SK-N-SH (cell line): Measurements from ENCODE around the gene THOC6. TPM values are rescaled to one million over a fixed set of nuclear protein-coding genes. Genes with fewer than 3 reads are reported as not detected.
A peak's percentile ranks its signal among the peaks of the same experiment; 100 is the strongest.

Experiments used
- CTCF ChIA-PET: fragments of 300-600, 350-600 bp; formaldehyde crosslinking; extraction: SDS; loops from one replicate; lab custom pipeline; 2021; lab: Yijun Ruan, JAX
- POLR2A ChIA-PET: fragments of 350-600 bp; sonication (Branson Sonifier 250); formaldehyde crosslinking; extraction: SDS; loops from one replicate; lab custom pipeline; 2020; ENCODE audit warnings: antibody characterized with exemption, inconsistent platforms; lab: Yijun Ruan, JAX
- DNase-seq: peaks from one replicate; pipeline ENCODE4 v3.0.0; 2012
- H2AFZ ChIP-seq: fragments of 200-600 bp; sonication (generic); 2 replicates; pipeline ENCODE4 v1.8.1; 2016; ENCODE audit warnings: antibody characterized with exemption, mild to moderate bottlenecking, low read depth
- H3F3A ChIP-seq: fragments of 200-600 bp; sonication (generic); replicated peaks from 2 replicates; pipeline ENCODE3; 2016; ENCODE audit warnings: antibody characterized with exemption, mild to moderate bottlenecking; ENCODE audit not compliant: insufficient read depth
- H3K27ac ChIP-seq, 2 experiments: fragments of 200-500 bp in 1 of 2; fragments of 200-600 bp in 1 of 2; sonication (Bioruptor generic) in 1 of 2; sonication (generic), shearing (Covaris generic) in 1 of 2; 2 replicates each; pipeline versions ENCODE4 v1.5.1 to v1.6.1; 2014 to 2016; ENCODE audit warnings: low read depth in 2 of 2, inconsistent platforms in 1 of 2, low read length in 1 of 2, mild to moderate bottlenecking in 1 of 2, mixed read lengths in 1 of 2
- H3K27me3 ChIP-seq: fragments of 200-600 bp; sonication (generic), shearing (Covaris generic); 2 replicates; pipeline ENCODE4 v1.6.1; 2016; ENCODE audit warnings: mixed run types; ENCODE audit not compliant: insufficient read depth
- H3K36me3 ChIP-seq, 2 experiments: fragments of 200-500 bp in 1 of 2; fragments of 200-600 bp in 1 of 2; sonication (Bioruptor generic) in 1 of 2; sonication (generic) in 1 of 2; replicated peaks in 1 of 2; 2 replicates each; pipeline versions ENCODE3 to v1.5.1; 2014 to 2016; ENCODE audit warnings: low read length in 1 of 2, mild to moderate bottlenecking in 1 of 2; ENCODE audit not compliant: insufficient read depth in 2 of 2, control insufficient read depth in 1 of 2
- H3K4me1 ChIP-seq, 2 experiments: fragments of 200-500 bp in 1 of 2; fragments of 200-600 bp in 1 of 2; sonication (Bioruptor generic) in 1 of 2; sonication (generic), shearing (Covaris generic) in 1 of 2; 2 replicates each; pipeline versions ENCODE4 v1.5.1 to v1.6.1; 2014 to 2016; ENCODE audit warnings: low read depth in 1 of 2, low read length in 1 of 2, mixed run types in 1 of 2; ENCODE audit not compliant: insufficient read depth in 2 of 2, control insufficient read depth in 1 of 2
- H3K4me2 ChIP-seq: fragments of 200-600 bp; sonication (generic), shearing (Covaris generic); 2 replicates; pipeline ENCODE4 v1.6.1; 2017; ENCODE audit warnings: mixed run types
- H3K4me3 ChIP-seq, 2 experiments: fragments of 200-500 bp in 1 of 2; fragments of 200-600 bp in 1 of 2; sonication (Bioruptor generic) in 1 of 2; sonication (generic), shearing (Covaris generic) in 1 of 2; 2 replicates each; pipeline versions ENCODE4 v1.5.1 to v1.8.1; 2014 to 2016; ENCODE audit warnings: low read depth in 2 of 2, inconsistent platforms in 1 of 2, low read length in 1 of 2, mild to moderate bottlenecking in 1 of 2, mixed read lengths in 1 of 2, moderate library complexity in 1 of 2
- H3K79me2 ChIP-seq: fragments of 200-600 bp; sonication (generic); 2 replicates; pipeline ENCODE4 v1.8.1; 2017; ENCODE audit warnings: mild to moderate bottlenecking; ENCODE audit not compliant: insufficient read depth
- H3K9ac ChIP-seq: fragments of 200-600 bp; sonication (generic); 2 replicates; pipeline ENCODE4 v1.6.1; 2017; ENCODE audit warnings: mixed run types
- H3K9me2 ChIP-seq: fragments of 200-600 bp; sonication (generic); 2 replicates; pipeline ENCODE4 v1.6.1; 2017; ENCODE audit warnings: mixed run types
- H3K9me3 ChIP-seq: fragments of 200-600 bp; sonication (generic); 2 replicates; pipeline ENCODE4 v1.6.1; 2017; ENCODE audit warnings: mixed run types, mild to moderate bottlenecking, moderate library complexity
- H4K20me1 ChIP-seq: fragments of 200-600 bp; sonication (generic); 2 replicates; pipeline ENCODE4 v1.6.1; 2017; ENCODE audit warnings: mild to moderate bottlenecking, mixed run types; ENCODE audit not compliant: insufficient read depth
- CHD2 ChIP-seq: fragments of 150-350 bp; IDR thresholded peaks from 2 replicates; pipeline ENCODE4 v1.6.1; 2018; ENCODE audit warnings: low read length; ENCODE audit not compliant: partially characterized antibody
- ELF1 ChIP-seq: IDR thresholded peaks from 2 replicates; pipeline ENCODE4 v1.4.0; 2012
- EP300 ChIP-seq, 2 experiments: IDR thresholded peaks; 2 replicates each; pipeline versions ENCODE4 v1.4.0 to v1.6.1; 2012; ENCODE audit warnings: borderline replicate concordance in 1 of 2, low read depth in 1 of 2, low read length in 1 of 2
- EZH2phosphoT487 ChIP-seq: fragments of 200-600 bp; sonication (generic); IDR thresholded peaks from 2 replicates; pipeline ENCODE4 v1.6.1; 2017; ENCODE audit warnings: low read depth, mixed run types, mild to moderate bottlenecking, antibody characterized with exemption, moderate library complexity, borderline replicate concordance
- FOSL2 ChIP-seq: IDR thresholded peaks from 2 replicates; pipeline ENCODE4 v1.4.0; 2012; ENCODE audit warnings: low read depth, mild to moderate bottlenecking, moderate library complexity, borderline replicate concordance
- GABPA ChIP-seq: IDR thresholded peaks from 2 replicates; pipeline ENCODE4 v1.4.0; 2012; ENCODE audit warnings: low read depth, mild to moderate bottlenecking
- JUND ChIP-seq: IDR thresholded peaks from 2 replicates; pipeline ENCODE4 v1.4.0; 2012
- RCOR1 ChIP-seq: fragments of 150-350 bp; IDR thresholded peaks from 2 replicates; pipeline ENCODE4 v1.6.1; 2017; ENCODE audit warnings: antibody characterized with exemption, low read length
- RXRA ChIP-seq: IDR thresholded peaks from 2 replicates; pipeline ENCODE4 v1.4.0; 2012; ENCODE audit warnings: low read depth, mild to moderate bottlenecking, borderline replicate concordance
- TCF12 ChIP-seq: IDR thresholded peaks from 2 replicates; pipeline ENCODE4 v1.4.0; 2012
- TEAD4 ChIP-seq: IDR thresholded peaks from 2 replicates; pipeline ENCODE4 v1.4.0; 2012; ENCODE audit warnings: mild to moderate bottlenecking, borderline replicate concordance; ENCODE audit not compliant: insufficient read depth
- WGBS: methylation state at CpG from one replicate; pipeline ENCODE4 v1.1.6; 2017; ENCODE audit warnings: low lambda C conversion rate; 5-methylcytosine and 5-hydroxymethylcytosine counted together
- polyA plus RNA-seq, 3 experiments: library from polyadenylated mRNA; depleted of rRNA; stranded (reverse); fragments of >200 nt; gene quantifications; 2 replicates each; pipeline ENCODE4 v1.2.3, GENCODE V29; 2012
- TF ChIP-seq, protein P1 (sequence below): IDR thresholded peaks from 2 replicates; pipeline ENCODE4 v1.4.0; 2012; ENCODE audit warnings: low read depth, borderline replicate concordance
- TF ChIP-seq, protein P2 (sequence below): IDR thresholded peaks from 2 replicates; pipeline ENCODE4 v1.6.1; 2012; ENCODE audit warnings: mild to moderate bottlenecking, low read depth, low read length, moderate library complexity
- TF ChIP-seq, protein P3 (sequence below): IDR thresholded peaks from 2 replicates; pipeline ENCODE4; 2012
- TF ChIP-seq, protein P4 (sequence below): fragments of 150-350 bp; IDR thresholded peaks from 2 replicates; pipeline ENCODE4 v1.6.1; 2016; ENCODE audit warnings: mild to moderate bottlenecking, low read depth, low read length
- TF ChIP-seq, protein P5 (sequence below): fragments of 150-350 bp; IDR thresholded peaks from 2 replicates; pipeline ENCODE4 v1.6.1; 2017; ENCODE audit warnings: antibody characterized with exemption, low read length, low read depth, borderline replicate concordance

The THOC6 gene
- polyA plus RNA-seq, 1 of the 3 experiments (the other 2 are of a cell fraction) = 37.7 TPM

DNA sequence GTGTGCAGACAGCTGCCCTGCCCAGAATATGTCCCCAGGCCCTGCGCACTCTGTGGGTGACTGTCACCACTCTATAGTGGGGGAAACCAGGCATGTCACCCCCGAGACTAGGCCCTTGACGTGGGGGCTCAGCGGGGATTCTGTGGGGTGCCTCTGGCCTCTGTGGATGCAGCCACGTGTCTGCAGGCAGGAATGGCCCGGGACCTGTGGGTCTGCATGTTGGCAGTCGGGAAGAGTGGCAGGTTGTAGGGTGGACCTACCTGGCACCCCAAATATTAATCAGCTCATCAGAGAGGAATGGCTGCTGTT lies 42.6 kb downstream of the THOC6 start:
- Histone ChIP-seq H3K79me2 (no peaks in the 10 kb centered on the region), H3K4me1 (no peaks in the 10 kb centered on the region; a peak in 1 of 4 replicates), H3K27ac (no peak overlapping the region), H3K9me3 (no peaks in the 10 kb centered on the region), H3K9ac (no peak overlapping the region), H3K9me2 (no peaks in the 10 kb centered on the region), H3K27me3 (no peaks in the 10 kb centered on the region), H3F3A (no peaks in the 10 kb centered on the region), H4K20me1 (no peaks in the 10 kb centered on the region), H3K4me2 (peak overlapping the region; percentile 46; the same call in 1 of the 2 replicates), H2AFZ (no peak overlapping the region), H3K4me3 (no peak overlapping the region; a peak in 1 of 4 replicates), H3K36me3 (no peaks in the 10 kb centered on the region)
- CTCF ChIA-PET = interaction anchor here (1.8 to 3.9 kb wide), 2 partner anchors 32 to 37 kb away, joined by 5 to 26 read pairs; no protein-coding TSS in a partner anchor
- TF ChIP-seq, protein P1, sequence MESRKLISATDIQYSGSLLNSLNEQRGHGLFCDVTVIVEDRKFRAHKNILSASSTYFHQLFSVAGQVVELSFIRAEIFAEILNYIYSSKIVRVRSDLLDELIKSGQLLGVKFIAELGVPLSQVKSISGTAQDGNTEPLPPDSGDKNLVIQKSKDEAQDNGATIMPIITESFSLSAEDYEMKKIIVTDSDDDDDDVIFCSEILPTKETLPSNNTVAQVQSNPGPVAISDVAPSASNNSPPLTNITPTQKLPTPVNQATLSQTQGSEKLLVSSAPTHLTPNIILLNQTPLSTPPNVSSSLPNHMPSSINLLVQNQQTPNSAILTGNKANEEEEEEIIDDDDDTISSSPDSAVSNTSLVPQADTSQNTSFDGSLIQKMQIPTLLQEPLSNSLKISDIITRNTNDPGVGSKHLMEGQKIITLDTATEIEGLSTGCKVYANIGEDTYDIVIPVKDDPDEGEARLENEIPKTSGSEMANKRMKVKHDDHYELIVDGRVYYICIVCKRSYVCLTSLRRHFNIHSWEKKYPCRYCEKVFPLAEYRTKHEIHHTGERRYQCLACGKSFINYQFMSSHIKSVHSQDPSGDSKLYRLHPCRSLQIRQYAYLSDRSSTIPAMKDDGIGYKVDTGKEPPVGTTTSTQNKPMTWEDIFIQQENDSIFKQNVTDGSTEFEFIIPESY = no peak
- TF ChIP-seq FOSL2 = no peak
- TF ChIP-seq, protein P2, sequence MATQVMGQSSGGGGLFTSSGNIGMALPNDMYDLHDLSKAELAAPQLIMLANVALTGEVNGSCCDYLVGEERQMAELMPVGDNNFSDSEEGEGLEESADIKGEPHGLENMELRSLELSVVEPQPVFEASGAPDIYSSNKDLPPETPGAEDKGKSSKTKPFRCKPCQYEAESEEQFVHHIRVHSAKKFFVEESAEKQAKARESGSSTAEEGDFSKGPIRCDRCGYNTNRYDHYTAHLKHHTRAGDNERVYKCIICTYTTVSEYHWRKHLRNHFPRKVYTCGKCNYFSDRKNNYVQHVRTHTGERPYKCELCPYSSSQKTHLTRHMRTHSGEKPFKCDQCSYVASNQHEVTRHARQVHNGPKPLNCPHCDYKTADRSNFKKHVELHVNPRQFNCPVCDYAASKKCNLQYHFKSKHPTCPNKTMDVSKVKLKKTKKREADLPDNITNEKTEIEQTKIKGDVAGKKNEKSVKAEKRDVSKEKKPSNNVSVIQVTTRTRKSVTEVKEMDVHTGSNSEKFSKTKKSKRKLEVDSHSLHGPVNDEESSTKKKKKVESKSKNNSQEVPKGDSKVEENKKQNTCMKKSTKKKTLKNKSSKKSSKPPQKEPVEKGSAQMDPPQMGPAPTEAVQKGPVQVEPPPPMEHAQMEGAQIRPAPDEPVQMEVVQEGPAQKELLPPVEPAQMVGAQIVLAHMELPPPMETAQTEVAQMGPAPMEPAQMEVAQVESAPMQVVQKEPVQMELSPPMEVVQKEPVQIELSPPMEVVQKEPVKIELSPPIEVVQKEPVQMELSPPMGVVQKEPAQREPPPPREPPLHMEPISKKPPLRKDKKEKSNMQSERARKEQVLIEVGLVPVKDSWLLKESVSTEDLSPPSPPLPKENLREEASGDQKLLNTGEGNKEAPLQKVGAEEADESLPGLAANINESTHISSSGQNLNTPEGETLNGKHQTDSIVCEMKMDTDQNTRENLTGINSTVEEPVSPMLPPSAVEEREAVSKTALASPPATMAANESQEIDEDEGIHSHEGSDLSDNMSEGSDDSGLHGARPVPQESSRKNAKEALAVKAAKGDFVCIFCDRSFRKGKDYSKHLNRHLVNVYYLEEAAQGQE = no peak
- DNase-seq = no peak
- POLR2A ChIA-PET = no interaction called here
- WGBS = 85% methylated on average over 4 of the region's 7 CpGs

DNA sequence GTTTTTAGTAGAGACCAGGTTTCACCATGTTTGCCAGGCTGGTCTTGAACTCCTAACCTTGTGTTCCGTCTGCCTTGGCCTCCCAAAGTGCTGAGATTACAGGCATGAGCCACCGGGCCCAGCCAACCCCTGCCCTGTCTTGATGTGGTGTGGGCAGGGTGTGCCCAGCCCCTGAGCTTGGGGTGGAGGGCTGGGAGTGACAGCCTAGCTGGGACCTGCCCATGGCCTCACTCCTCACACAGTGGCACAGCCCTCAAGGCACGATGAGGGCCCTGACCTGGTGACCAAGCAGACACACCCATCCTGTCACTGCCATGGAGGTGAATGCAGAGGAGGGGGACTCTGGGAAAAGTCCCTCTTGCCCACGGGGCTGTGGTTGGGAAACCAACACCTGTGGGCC lies 44.7 kb downstream of the THOC6 start:
- Histone ChIP-seq H3F3A (no peaks in the 10 kb centered on the region), H3K79me2 (no peaks in the 10 kb centered on the region), H3K4me1 (no peaks in the 10 kb centered on the region; a peak in 1 of 4 replicates), H3K4me3 (no peak overlapping the region), H3K9me3 (no peaks in the 10 kb centered on the region), H3K9ac (no peak overlapping the region), H3K4me2 (no peak overlapping the region), H2AFZ (no peak overlapping the region), H4K20me1 (no peaks in the 10 kb centered on the region), H3K9me2 (no peaks in the 10 kb centered on the region), H3K27ac (no peak overlapping the region), H3K27me3 (no peaks in the 10 kb centered on the region; the same call in 1 of the 2 replicates), H3K36me3 (no peaks in the 10 kb centered on the region)
- ChIA-PET CTCF (interaction anchor here (2.9 kb wide), 1 partner anchor 9 kb away, joined by 12 read pairs; no protein-coding TSS in a partner anchor), POLR2A (no interaction called here)
- DNase-seq = no peak
- WGBS = 100% methylated on average over 1 of the region's 4 CpGs
- TF ChIP-seq GABPA (no peak), TEAD4 (no peak), RCOR1 (no peak), JUND (no peak), CHD2 (no peak), EZH2phosphoT487 (no peak), RXRA (no peak), EP300 (IDR thresholded peaks at IDR 0.05; ENCODE audit: borderline replicate concordance in 1 of 2, low read depth in 1 of 2, low read length in 1 of 2) (no peak), TCF12 (no peak), ELF1 (no peak)
- TF ChIP-seq, protein P1 = no peak
- TF ChIP-seq, protein P3, sequence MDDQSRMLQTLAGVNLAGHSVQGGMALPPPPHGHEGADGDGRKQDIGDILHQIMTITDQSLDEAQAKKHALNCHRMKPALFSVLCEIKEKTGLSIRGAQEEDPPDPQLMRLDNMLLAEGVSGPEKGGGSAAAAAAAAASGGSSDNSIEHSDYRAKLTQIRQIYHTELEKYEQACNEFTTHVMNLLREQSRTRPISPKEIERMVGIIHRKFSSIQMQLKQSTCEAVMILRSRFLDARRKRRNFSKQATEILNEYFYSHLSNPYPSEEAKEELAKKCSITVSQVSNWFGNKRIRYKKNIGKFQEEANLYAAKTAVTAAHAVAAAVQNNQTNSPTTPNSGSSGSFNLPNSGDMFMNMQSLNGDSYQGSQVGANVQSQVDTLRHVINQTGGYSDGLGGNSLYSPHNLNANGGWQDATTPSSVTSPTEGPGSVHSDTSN = no peak
- TF ChIP-seq, protein P4, sequence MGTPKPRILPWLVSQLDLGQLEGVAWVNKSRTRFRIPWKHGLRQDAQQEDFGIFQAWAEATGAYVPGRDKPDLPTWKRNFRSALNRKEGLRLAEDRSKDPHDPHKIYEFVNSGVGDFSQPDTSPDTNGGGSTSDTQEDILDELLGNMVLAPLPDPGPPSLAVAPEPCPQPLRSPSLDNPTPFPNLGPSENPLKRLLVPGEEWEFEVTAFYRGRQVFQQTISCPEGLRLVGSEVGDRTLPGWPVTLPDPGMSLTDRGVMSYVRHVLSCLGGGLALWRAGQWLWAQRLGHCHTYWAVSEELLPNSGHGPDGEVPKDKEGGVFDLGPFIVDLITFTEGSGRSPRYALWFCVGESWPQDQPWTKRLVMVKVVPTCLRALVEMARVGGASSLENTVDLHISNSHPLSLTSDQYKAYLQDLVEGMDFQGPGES = no peak
- TF ChIP-seq, protein P5, sequence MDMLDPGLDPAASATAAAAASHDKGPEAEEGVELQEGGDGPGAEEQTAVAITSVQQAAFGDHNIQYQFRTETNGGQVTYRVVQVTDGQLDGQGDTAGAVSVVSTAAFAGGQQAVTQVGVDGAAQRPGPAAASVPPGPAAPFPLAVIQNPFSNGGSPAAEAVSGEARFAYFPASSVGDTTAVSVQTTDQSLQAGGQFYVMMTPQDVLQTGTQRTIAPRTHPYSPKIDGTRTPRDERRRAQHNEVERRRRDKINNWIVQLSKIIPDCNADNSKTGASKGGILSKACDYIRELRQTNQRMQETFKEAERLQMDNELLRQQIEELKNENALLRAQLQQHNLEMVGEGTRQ = no peak
